ENCODE data around the gene RPL28.

GRCh38 chr19:55400281-55401087, 14.8 kb downstream of the RPL28 start:
- TF ChIP-seq CTCF (IDR thresholded peaks at IDR 0.05) (no peak), POLR2A (IDR thresholded peaks at IDR 0.05) (no peak)
